ENCODE results near the gene LAD1.

Gene LAD1

GRCh38 chr1:201344206-201345080 lies 54.7 kb downstream of the LAD1 start:
- Histone ChIP-seq H3K27ac (no peak overlapping the region), H3K9ac (ENCODE audit: insufficient read length) (no peak overlapping the region), H3K9me3 (ENCODE audit: low read depth, low read length) (no peaks in the 10 kb centered on the region), H3K36me3 (ENCODE audit: insufficient read depth, low read length) (no peaks in the 10 kb centered on the region), H3K4me3 (no peak overlapping the region)
- no peak for DNase-seq (ENCODE audit: low read depth, low spot score)
- TF ChIP-seq EZH2 (IDR thresholded peaks at IDR 0.05) (no peak), FOXP2 (optimal IDR thresholded peaks at IDR 0.05; ENCODE audit: control extremely low read depth, extremely low read length, insufficient read depth) (no peak), POLR2AphosphoS5 (IDR thresholded peaks at IDR 0.05; ENCODE audit: borderline replicate concordance, low read depth, low read length) (no peak)

- TF ChIP-seq POLR2AphosphoS5 (IDR thresholded peaks at IDR 0.05; ENCODE audit: borderline replicate concordance, low read depth, low read length), result no peak
- no peak for TF ChIP-seq EZH2 (IDR thresholded peaks at IDR 0.05)
- TF ChIP-seq FOXP2 (optimal IDR thresholded peaks at IDR 0.05; ENCODE audit: control extremely low read depth, extremely low read length, insufficient read depth), result no peak
Measured at GRCh38 chr1:201341377-201341776, 57.7 kb downstream of the LAD1 start.

GRCh38 chr1:201336711-201337450 lies 62.2 kb downstream of the LAD1 start:
- no peak overlapping the region for H3K27ac ChIP-seq
- no peak for DNase-seq (ENCODE audit: low read depth, low spot score)
- no peaks in the 10 kb centered on the region for H3K9me3 ChIP-seq (ENCODE audit: low read depth, low read length)
- no peak overlapping the region for H3K4me3 ChIP-seq
- H3K36me3 ChIP-seq (ENCODE audit: insufficient read depth, low read length), result no peaks in the 10 kb centered on the region
- H3K9ac ChIP-seq (ENCODE audit: insufficient read length), result no peak overlapping the region
- TF ChIP-seq FOXP2 (optimal IDR thresholded peaks at IDR 0.05; ENCODE audit: control extremely low read depth, extremely low read length, insufficient read depth) (no peak), POLR2AphosphoS5 (IDR thresholded peaks at IDR 0.05; ENCODE audit: borderline replicate concordance, low read depth, low read length) (no peak), EZH2 (IDR thresholded peaks at IDR 0.05) (no peak)

More at GRCh38 chr1:201341377-201341776, 57.7 kb downstream of the LAD1 start:
- Histone ChIP-seq H3K27ac (no peak overlapping the region), H3K36me3 (ENCODE audit: insufficient read depth, low read length) (no peaks in the 10 kb centered on the region), H3K4me3 (no peak overlapping the region), H3K9ac (ENCODE audit: insufficient read length) (no peak overlapping the region), H3K9me3 (ENCODE audit: low read depth, low read length) (no peaks in the 10 kb centered on the region)
- DNase-seq (ENCODE audit: low read depth, low spot score), result no peak

- DNase-seq (ENCODE audit: low read depth, low spot score), result no peak
- no peaks in the 10 kb centered on the region for H3K9me3 ChIP-seq (ENCODE audit: low read depth, low read length)
- no peak for TF ChIP-seq FOXP2 (optimal IDR thresholded peaks at IDR 0.05; ENCODE audit: control extremely low read depth, extremely low read length, insufficient read depth)
- no peak for TF ChIP-seq POLR2AphosphoS5 (IDR thresholded peaks at IDR 0.05; ENCODE audit: borderline replicate concordance, low read depth, low read length)
- no peak for TF ChIP-seq EZH2 (IDR thresholded peaks at IDR 0.05)
- no peaks in the 10 kb centered on the region for H3K36me3 ChIP-seq (ENCODE audit: insufficient read depth, low read length)
- H3K9ac ChIP-seq (ENCODE audit: insufficient read length), result no peak overlapping the region
- no peak overlapping the region for H3K27ac ChIP-seq
- no peak overlapping the region for H3K4me3 ChIP-seq
Measured at GRCh38 chr1:201335901-201336300, 63.2 kb downstream of the LAD1 start.

GRCh38 chr1:201335174-201335870 lies 63.8 kb downstream of the LAD1 start:
- TF ChIP-seq POLR2AphosphoS5 (IDR thresholded peaks at IDR 0.05; ENCODE audit: borderline replicate concordance, low read depth, low read length) (no peak), EZH2 (IDR thresholded peaks at IDR 0.05) (no peak), FOXP2 (optimal IDR thresholded peaks at IDR 0.05; ENCODE audit: control extremely low read depth, extremely low read length, insufficient read depth) (no peak)
- Histone ChIP-seq H3K9me3 (ENCODE audit: low read depth, low read length) (no peaks in the 10 kb centered on the region), H3K4me3 (no peak overlapping the region), H3K36me3 (ENCODE audit: insufficient read depth, low read length) (no peaks in the 10 kb centered on the region), H3K9ac (ENCODE audit: insufficient read length) (no peak overlapping the region), H3K27ac (no peak overlapping the region)
- no peak for DNase-seq (ENCODE audit: low read depth, low spot score)

DNA sequence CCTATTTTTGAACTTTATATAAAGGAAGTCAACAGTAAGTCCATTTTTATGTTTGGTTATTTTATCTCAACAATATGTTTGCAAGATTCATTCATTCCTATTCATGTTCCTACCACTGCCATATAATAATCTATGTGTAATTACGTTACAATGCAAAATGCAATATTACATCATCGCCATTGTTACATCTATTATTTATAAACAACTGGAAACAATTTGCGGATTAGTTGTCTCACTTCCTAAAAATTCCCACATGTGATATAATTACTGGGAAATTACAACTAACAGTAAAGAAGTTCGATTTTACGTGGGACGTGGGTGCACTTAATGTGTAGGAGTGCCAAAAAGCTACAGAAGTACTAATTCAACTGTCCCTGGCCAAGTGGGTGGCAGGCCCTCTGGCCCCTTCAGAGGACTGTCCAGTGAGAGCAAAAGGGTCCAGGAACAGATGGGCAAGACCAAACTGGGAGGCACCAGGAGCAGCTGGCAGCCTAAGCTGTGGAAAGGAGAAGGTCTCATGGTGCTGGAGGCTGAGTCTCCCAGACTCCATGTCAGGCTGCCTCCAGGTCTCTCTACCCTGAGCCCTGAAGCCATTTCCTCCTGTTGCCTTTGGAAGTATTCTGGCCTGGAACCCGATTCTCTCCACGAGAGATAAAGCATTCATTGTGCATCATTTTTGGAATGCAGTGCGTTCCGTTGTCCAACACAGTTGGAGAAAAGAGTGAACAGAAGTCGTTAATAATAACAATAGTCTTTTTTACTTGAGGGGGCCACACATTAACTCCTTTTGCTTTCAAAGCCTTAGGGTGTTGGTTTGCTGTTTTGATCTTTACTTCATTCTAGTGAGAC lies 64.6 kb downstream of the LAD1 start:
- H3K9ac ChIP-seq (ENCODE audit: insufficient read length), result no peak overlapping the region

DNA sequence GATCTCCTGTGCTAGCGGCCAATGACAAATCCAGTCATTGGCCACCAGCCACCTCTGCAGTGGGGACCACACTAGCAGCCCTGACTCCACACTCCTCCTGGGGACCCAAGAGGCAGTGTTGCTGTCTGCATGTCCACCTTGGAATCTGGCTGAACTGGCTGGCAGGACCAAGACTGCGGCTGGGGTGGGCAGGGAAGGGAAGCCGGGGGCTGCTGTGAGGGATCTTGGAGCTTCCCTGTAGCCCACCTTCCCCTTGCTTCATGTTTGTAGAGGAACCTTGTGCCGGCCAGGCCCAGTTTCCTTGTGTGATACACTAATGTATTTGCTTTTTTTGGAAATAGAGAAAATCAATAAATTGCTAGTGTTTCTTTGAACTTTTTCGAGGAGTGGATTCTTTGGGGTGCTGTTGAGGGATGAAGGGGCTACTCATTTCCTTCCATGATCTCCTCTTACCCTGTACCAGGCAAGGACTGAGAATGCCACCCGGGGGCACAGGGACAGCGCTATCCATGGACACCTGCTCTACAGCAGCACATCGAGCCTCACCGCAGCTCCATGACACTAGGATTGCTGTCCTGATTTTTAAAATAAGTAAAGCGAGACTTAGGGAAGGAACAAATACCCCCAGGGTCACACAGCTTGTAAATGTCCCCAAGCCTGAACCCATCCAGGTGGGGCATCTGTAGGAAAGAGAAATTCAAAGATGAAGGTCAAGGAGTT lies 66.3 kb downstream of the LAD1 start:
- no peak for TF ChIP-seq POLR2AphosphoS5 (IDR thresholded peaks at IDR 0.05; ENCODE audit: borderline replicate concordance, low read depth, low read length)
- TF ChIP-seq FOXP2 (optimal IDR thresholded peaks at IDR 0.05; ENCODE audit: control extremely low read depth, extremely low read length, insufficient read depth), result no peak
- TF ChIP-seq EZH2 (IDR thresholded peaks at IDR 0.05), result no peak
- Histone ChIP-seq H3K9me3 (ENCODE audit: low read depth, low read length) (no peaks in the 10 kb centered on the region), H3K4me3 (no peak overlapping the region), H3K9ac (ENCODE audit: insufficient read length) (no peak overlapping the region), H3K36me3 (ENCODE audit: insufficient read depth, low read length) (no peaks in the 10 kb centered on the region), H3K27ac (no peak overlapping the region)
- no peak for DNase-seq (ENCODE audit: low read depth, low spot score)

More for the DNA sequence above, 64.6 kb downstream of the LAD1 start:
- DNase-seq (ENCODE audit: low read depth, low spot score), result no peak
- H3K27ac ChIP-seq, result no peak overlapping the region
- H3K36me3 ChIP-seq (ENCODE audit: insufficient read depth, low read length), result no peaks in the 10 kb centered on the region
- no peak overlapping the region for H3K4me3 ChIP-seq
- H3K9me3 ChIP-seq (ENCODE audit: low read depth, low read length), result no peaks in the 10 kb centered on the region
- no peak for TF ChIP-seq EZH2 (IDR thresholded peaks at IDR 0.05)
- TF ChIP-seq POLR2AphosphoS5 (IDR thresholded peaks at IDR 0.05; ENCODE audit: borderline replicate concordance, low read depth, low read length), result no peak
- no peak for TF ChIP-seq FOXP2 (optimal IDR thresholded peaks at IDR 0.05; ENCODE audit: control extremely low read depth, extremely low read length, insufficient read depth)
